ENCODE data around the gene ZNF565.

Gene ZNF565

DNA sequence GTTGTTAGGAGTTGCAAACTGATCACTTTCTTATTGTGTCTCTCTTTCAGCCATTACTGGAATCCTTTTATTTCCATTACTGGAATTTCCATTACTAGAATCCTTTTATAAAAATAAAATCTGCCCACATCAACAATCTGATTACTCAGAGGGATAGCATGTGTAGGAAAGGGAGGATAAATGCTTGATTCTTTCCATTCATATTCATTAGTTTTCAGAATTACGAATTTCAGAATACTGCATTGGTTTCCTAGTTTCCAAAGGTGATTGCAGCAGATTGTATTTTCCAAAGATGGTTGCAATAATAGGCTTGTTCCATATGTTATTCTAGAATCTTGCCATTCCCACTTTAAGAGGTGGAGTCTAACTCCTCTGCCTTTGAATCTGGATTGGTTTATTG is 37.6 kb upstream of the ZNF565 start:
- TF ChIP-seq TAF1 (IDR thresholded peaks at IDR 0.05; ENCODE audit: borderline replicate concordance, insufficient read depth, low read length) (no peak), SIN3A (IDR thresholded peaks at IDR 0.05; ENCODE audit: borderline replicate concordance, insufficient read depth, low read length) (no peak), POLR2AphosphoS5 (IDR thresholded peaks at IDR 0.05; ENCODE audit: low read depth, low read length) (no peak), FOXP2 (optimal IDR thresholded peaks at IDR 0.05; ENCODE audit: borderline replicate concordance, extremely low read depth, extremely low read length, insufficient read depth) (no peak), REST (IDR thresholded peaks at IDR 0.05; ENCODE audit: insufficient read depth in 1 of 2, low read depth in 2 of 2, low read length in 2 of 2) (no peak)

- no peak for TF ChIP-seq FOXP2 (optimal IDR thresholded peaks at IDR 0.05; ENCODE audit: borderline replicate concordance, extremely low read depth, extremely low read length, insufficient read depth)
- TF ChIP-seq POLR2AphosphoS5 (IDR thresholded peaks at IDR 0.05; ENCODE audit: low read depth, low read length) = no peak
- no peak for TF ChIP-seq REST (IDR thresholded peaks at IDR 0.05; ENCODE audit: insufficient read depth in 1 of 2, low read depth in 2 of 2, low read length in 2 of 2)
- no peak for TF ChIP-seq SIN3A (IDR thresholded peaks at IDR 0.05; ENCODE audit: borderline replicate concordance, insufficient read depth, low read length)
- TF ChIP-seq TAF1 (IDR thresholded peaks at IDR 0.05; ENCODE audit: borderline replicate concordance, insufficient read depth, low read length) = no peak
Measured at GRCh38 chr19:36246006-36246481, 31.6 kb upstream of the ZNF565 start.

DNA sequence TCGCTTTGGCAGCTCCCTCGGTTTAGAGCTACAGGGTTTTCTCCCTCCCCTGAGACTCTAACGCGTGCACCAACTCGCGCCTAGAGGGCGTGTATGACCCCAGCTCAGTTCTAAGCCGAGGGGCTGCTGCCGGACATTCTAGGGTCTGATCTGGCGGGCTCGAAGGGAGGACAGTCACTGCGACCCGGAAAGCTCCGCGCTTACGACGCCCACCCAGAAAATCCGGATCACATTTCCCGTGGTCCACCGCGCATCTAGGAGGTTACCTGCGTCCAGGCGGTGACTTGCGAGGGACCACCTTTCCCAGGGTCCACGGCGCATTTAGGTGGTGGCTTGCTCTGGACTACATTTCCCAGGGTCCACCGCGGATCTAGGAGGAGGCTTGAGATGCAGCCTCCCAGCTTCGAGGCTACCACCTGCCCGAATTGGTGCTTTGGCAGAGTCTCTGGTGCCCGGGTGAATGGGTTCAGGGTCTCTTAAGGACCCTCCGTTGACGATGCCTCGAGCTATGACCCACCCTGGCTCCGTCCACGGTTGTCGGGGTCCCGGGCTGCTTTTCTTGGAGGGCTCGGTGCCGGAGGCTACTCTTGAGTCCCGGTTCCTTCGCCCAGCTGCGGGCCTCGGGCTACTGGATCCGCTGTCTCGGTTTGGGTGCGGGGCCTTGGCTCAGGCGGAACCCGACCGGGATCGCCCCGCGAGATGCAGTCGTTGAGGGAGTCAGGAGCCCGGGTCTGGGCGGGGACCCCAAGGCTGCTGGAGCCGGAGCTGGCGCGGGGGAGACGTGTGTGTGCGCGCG is 30.9 kb upstream of the ZNF565 start:
- no peak for TF ChIP-seq REST (IDR thresholded peaks at IDR 0.05; ENCODE audit: insufficient read depth in 1 of 2, low read depth in 2 of 2, low read length in 2 of 2)
- no peak for TF ChIP-seq SIN3A (IDR thresholded peaks at IDR 0.05; ENCODE audit: borderline replicate concordance, insufficient read depth, low read length)
- no peak for TF ChIP-seq FOXP2 (optimal IDR thresholded peaks at IDR 0.05; ENCODE audit: borderline replicate concordance, extremely low read depth, extremely low read length, insufficient read depth)

- TF ChIP-seq FOXP2 (optimal IDR thresholded peaks at IDR 0.05; ENCODE audit: borderline replicate concordance, extremely low read depth, extremely low read length, insufficient read depth) (no peak), POLR2AphosphoS5 (IDR thresholded peaks at IDR 0.05; ENCODE audit: low read depth, low read length) (no peak), TAF1 (IDR thresholded peaks at IDR 0.05; ENCODE audit: borderline replicate concordance, insufficient read depth, low read length) (no peak), REST (IDR thresholded peaks at IDR 0.05; ENCODE audit: insufficient read depth in 1 of 2, low read depth in 2 of 2, low read length in 2 of 2) (no peak), SIN3A (IDR thresholded peaks at IDR 0.05; ENCODE audit: borderline replicate concordance, insufficient read depth, low read length) (no peak)
Measured at GRCh38 chr19:36244066-36244465, 29.6 kb upstream of the ZNF565 start.

All from PFSK-1 (cell line).